ENCODE results near the gene SUSD3.

SUSD3 gene

GRCh38 chr9:93053781-93054331, 4.6 kb upstream of the SUSD3 start:
- DNase-seq: no peak

DNA sequence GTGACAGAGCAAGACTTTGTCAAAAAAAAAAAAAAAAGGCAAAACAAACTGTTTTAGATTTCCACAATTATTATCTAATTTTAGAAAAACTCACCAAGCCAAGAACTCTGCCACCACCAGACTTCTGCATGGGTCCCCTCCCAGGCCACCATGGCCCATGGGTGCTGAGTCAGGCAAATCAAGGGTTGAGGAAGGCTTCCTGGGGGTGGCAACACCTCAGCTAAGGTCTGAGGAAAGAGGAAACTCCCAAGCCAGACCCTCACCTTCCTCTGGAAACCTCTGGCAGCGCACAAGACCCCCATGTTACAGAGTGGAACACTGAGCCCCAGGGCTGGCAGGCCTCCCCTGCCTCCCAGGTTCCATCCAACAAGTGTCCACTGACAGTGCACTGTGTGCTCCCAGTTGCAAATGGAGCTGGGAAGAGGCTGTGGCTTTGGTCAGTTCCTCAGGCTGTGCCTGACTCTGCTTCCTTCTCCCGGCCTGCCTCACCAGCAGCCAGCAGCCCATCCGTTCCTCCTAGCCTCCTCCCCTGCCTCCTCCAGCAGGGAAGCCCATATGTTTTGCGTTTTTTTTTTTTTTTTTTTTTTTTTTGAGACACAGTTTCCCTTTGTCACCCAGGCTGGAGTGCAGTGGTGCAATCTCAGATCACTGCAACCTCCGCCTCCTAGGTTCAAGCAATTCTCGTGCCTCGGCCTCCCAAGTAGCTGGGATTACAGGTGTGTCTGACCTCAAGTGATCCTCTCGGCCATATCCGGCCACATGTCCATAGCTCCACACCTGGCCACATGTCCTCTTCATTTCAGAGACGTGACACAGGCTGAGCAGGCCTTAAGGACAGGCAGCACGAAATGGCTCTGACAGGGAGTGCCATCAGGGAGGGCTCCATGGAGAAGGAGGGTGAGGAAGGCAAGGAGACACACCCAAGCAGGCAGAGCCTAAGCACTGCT, 3.5 kb upstream of the SUSD3 start:
- no peak for DNase-seq

GRCh38 chr9:93057042-93057702, 1.3 kb upstream of the SUSD3 start:
- no peak for DNase-seq

GRCh38 chr9:93057703-93058354, 672 bp upstream of the SUSD3 start:
- DNase-seq: no peak

GRCh38 chr9:93059011-93059714, 662 bp downstream of the SUSD3 start:
- DNase-seq: peak; percentile 22

DNA sequence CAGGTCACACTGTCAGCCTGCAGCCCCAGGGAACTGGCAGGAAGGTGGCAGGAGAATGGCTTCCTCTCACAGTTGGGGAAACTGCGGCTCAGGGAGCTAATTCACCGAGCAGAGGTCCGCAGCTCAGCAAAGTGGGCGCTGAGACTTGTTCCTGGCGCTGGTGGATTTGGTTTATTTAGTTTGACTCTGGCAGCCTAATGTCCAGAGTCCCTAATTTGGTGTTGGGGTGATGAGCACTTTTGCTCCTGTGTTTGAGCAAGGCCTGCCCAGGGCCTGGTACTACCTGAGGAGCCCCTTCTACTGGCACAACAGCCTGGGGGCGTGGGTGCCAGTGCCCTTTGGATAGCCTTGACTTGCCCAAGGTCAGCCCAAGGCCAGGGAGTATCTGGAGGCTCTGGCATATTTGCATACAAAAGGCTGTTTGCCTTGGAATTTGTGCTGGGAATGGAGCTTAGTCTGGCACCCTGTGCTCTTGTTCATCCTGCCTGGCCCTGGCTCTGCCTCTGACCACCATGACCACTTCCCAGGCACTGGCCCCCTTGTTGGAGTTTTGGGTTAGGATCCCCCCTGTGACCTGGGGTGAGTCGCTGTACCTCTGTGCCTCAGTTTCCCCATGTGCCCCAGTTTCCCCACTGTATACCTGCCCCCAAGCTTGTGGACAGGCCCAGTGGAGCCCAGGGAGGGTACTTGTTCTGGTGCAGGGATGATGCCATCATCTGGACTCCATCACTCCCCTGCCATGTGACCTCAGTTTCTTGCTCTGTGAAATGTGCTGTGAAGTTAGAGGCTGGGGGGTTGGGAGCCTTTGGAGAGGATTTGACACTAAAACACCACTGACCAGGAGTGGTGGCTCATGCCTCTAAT, 1.4 kb downstream of the SUSD3 start:
- DNase-seq: no peak

GRCh38 chr9:93060746-93061259, 2.3 kb downstream of the SUSD3 start:
- DNase-seq: no peak

DNA sequence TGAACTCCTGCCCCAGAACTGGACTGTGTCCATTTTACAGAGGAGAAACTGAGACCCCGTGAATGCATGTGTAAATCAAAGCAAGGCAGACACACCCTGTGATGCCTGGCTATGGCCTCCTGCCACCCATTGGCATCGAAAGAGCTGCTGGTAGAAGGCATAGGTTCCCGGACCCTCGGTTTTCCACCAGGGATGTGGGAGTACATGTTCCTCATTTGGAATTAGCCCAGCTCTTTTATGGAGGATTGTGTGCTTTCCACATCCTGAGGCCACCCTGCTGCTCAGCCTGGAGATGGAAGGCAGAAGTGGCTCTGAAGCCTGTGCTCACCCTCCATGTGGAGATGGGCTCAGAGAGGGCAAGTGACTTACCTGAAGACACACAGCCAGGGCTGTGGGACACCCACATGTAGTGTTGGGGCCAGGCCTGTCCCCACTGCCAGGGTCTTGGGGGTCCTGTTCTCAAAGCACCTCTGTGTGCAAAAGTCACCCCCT, 2.8 kb downstream of the SUSD3 start:
- no peak for DNase-seq

GRCh38 chr9:93061791-93062763, 3.6 kb downstream of the SUSD3 start:
- DNase-seq: no peak

DNA sequence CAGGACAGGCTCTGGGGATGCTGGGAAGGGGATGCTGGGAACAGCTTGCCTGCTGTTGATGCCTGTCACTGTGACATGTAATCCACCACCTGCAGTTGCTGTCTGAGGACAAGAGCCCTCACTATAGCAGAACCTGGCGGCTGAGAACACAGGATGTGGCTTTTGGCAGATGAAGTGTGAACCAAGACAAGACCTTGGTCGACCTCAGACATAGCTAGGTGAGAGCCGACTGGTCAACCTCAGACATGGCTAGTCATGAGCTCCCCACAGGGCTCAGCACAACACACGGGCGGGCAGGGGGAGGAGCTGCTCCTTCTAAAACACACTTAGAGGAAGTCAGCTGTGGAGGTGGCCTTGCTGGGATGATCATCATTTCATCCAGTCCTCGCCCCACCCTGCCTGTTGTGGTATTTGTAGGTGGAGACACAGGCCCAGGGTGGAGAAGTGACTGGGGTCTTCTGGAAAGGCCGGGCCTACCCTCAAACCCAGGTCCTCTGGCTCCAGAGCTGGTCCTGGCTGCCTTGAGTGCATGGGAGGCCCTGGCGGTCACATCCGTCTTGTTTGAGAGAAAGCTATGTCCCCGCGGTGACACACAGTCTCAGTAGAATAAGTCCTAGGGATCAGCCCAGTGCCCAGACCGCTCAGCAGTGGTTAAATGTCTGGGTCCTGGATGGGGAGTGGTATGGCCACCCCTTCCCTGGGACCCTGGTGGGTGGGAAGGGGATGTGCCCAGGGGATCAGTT, 6.1 kb downstream of the SUSD3 start:
- DNase-seq: peak; percentile 85

- no peak for DNase-seq
Measured at GRCh38 chr9:93065135-93065720, 6.7 kb downstream of the SUSD3 start.

DNA sequence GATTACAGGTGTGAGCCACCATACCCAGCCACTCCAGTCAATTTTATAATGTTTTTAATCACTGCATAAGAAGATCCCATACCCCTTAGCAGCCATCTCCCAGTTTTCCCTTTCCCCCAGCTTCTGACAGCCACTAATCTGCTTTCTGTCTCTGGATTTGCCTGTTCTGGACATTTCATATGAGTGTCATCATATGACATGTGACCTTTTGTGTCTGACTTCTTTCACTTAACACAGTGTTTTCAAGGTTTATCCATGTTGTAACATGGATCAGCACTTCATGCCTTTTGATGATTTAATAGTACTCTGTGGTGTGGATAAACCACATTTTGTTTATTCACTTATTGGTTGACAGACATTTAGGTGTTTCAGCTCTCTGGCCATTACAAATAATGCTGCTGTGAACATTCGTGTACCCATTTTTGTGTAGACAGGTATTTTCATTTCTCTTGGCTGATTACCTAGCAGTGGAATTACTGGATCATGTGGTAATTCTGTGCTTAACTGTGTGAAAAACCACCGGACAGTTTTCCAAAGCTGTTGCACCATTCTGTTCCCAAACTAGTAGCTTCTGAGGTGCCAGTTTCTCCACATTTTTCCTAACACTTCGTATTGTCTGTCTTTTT, 8.6 kb downstream of the SUSD3 start:
- DNase-seq: no peak

- no peak for DNase-seq
Measured at GRCh38 chr9:93068956-93069355, 10.5 kb downstream of the SUSD3 start.

- DNase-seq: no peak
Measured at GRCh38 chr9:93071464-93071863, 13.0 kb downstream of the SUSD3 start.

- DNase-seq: no peak
Measured at GRCh38 chr9:93072383-93072795, 13.9 kb downstream of the SUSD3 start.

GRCh38 chr9:93076101-93076791, 17.7 kb downstream of the SUSD3 start:
- DNase-seq: no peak

DNA sequence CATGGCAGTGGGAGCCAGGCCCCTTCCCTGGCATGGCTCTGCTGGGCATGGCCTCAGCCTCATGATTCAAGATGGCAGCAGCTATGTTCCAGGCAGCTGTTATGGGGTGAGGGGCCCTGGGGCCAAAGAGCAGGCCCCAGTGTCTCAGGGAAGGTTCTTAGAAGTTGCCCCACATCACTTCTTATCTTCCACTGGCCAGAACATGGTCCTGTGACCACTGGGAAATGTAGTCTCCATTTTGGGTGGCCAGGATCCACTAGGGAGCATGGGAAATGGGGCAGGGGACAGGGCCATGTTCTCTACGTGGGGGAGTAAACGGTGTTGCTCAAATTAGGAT, 18.3 kb downstream of the SUSD3 start:
- DNase-seq: no peak

- no peak for DNase-seq
Measured at GRCh38 chr9:93077367-93077766, 18.9 kb downstream of the SUSD3 start.
